Effector memory CD4-positive, alpha-beta T cell (primary cell): ENCODE measurements around the gene PDS5B.

ENCODE experiments used
- DNase-seq, 3 donors: peaks; one replicate each; pipeline ENCODE4 v3.0.0-alpha.2; 2020
- H3K27ac ChIP-seq: 2 replicates; pipeline ENCODE4 v1.7.0; 2013; ENCODE audit warnings: mild to moderate bottlenecking, low read length, moderate library complexity; ENCODE audit not compliant: insufficient read depth, poor library complexity, severe bottlenecking
- H3K27me3 ChIP-seq: replicated peaks from 2 replicates; pipeline ENCODE4 v1.7.0; 2013; ENCODE audit warnings: mild to moderate bottlenecking, low read length; ENCODE audit not compliant: insufficient read depth, control insufficient read depth, poor library complexity, severe bottlenecking
- H3K36me3 ChIP-seq: 2 replicates; pipeline ENCODE4 v1.7.0; 2013; ENCODE audit warnings: mild to moderate bottlenecking, low read length, moderate library complexity; ENCODE audit not compliant: control insufficient read depth, insufficient read depth
- H3K4me1 ChIP-seq: 2 replicates; pipeline ENCODE4 v1.7.0; 2013; ENCODE audit warnings: low read length, mild to moderate bottlenecking; ENCODE audit not compliant: control insufficient read depth, insufficient read depth, poor library complexity, severe bottlenecking
- H3K4me3 ChIP-seq: 2 replicates; pipeline ENCODE4 v1.7.0; 2013; ENCODE audit warnings: low read length, low read depth, mild to moderate bottlenecking; ENCODE audit not compliant: insufficient read depth, poor library complexity, severe bottlenecking
- H3K9me3 ChIP-seq: 2 replicates; pipeline ENCODE4 v1.7.0; 2013; ENCODE audit warnings: mild to moderate bottlenecking, low read length, moderate library complexity; ENCODE audit not compliant: control insufficient read depth
- total RNA-seq, 3 donors: gene quantifications; one replicate each; lab custom pipeline; 2026; lab: John Stamatoyannopoulos, UW

PDS5B gene
- 43.9 to 57.4 (median 54.2) reads per million in 3 donors for total RNA-seq

GRCh38 chr13:32586080-32586900, at the start of gene PDS5B:
Gene PDS5B (plus strand): TSS chr13:32586452. CDS start chr13:32648773, 62,321 bp downstream.
- peak within 1 kb of the TSS; percentile 73 for H3K27ac ChIP-seq
- peaks cover 11% of the 10 kb centered on the region for H3K4me1 ChIP-seq
- peak within 1 kb of the TSS; percentile 87 for H3K4me3 ChIP-seq
- no peaks in the 10 kb centered on the region for H3K9me3 ChIP-seq
- H3K27me3 ChIP-seq: no peaks in the 10 kb centered on the region
- DNase-seq: peak; percentile 93 to 94 (median 94)
- no peaks in the 10 kb centered on the region for H3K36me3 ChIP-seq

GRCh38 chr13:32537580-32538142, 48.6 kb upstream of the PDS5B start:
- peaks cover 18% of the 10 kb centered on the region for H3K4me1 ChIP-seq
- H3K27ac ChIP-seq: peak overlapping the region; percentile 95

GRCh38 chr13:32538143-32538620, 48.1 kb upstream of the PDS5B start:
- Histone ChIP-seq H3K4me3 (peak overlapping the region; percentile 76), H3K36me3 (peaks cover 14% of the 10 kb centered on the region), H3K9me3 (no peaks in the 10 kb centered on the region), H3K27me3 (no peaks in the 10 kb centered on the region), H3K27ac (peak overlapping the region; percentile 95), H3K4me1 (peaks cover 18% of the 10 kb centered on the region)
- DNase-seq: peak in 1 of 3 donors; percentile 27

More at GRCh38 chr13:32537580-32538142, 48.6 kb upstream of the PDS5B start:
- DNase-seq: peak in 2 of 3 donors; percentile 19 to 28
- H3K9me3 ChIP-seq: no peaks in the 10 kb centered on the region
- H3K36me3 ChIP-seq: peaks cover 14% of the 10 kb centered on the region
- peak overlapping the region; percentile 76 for H3K4me3 ChIP-seq
- no peaks in the 10 kb centered on the region for H3K27me3 ChIP-seq

- peak within 1 kb of the TSS; percentile 95 for H3K27ac ChIP-seq
- peak; percentile 80 to 87 (median 84) for DNase-seq
- H3K4me3 ChIP-seq: peak within 1 kb of the TSS; percentile 76
- no peaks in the 10 kb centered on the region for H3K9me3 ChIP-seq
- no peaks in the 10 kb centered on the region for H3K27me3 ChIP-seq
- H3K4me1 ChIP-seq: peaks cover 18% of the 10 kb centered on the region
- H3K36me3 ChIP-seq: peaks cover 11% of the 10 kb centered on the region
Measured at GRCh38 chr13:32538621-32539246, 47.5 kb upstream of the PDS5B start, which contains the start of gene N4BP2L2. Gene N4BP2L2 (minus strand): TSS chr13:32538795. CDS start chr13:32537027, 1,768 bp downstream.

GRCh38 chr13:32542221-32542620, 44.0 kb upstream of the PDS5B start:
- Histone ChIP-seq H3K27ac (no peak overlapping the region), H3K4me1 (peaks cover 3% of the 10 kb centered on the region), H3K4me3 (no peak overlapping the region), H3K27me3 (no peaks in the 10 kb centered on the region), H3K36me3 (no peaks in the 10 kb centered on the region), H3K9me3 (no peaks in the 10 kb centered on the region)
- DNase-seq: no peak

- H3K36me3 ChIP-seq: no peaks in the 10 kb centered on the region
- no peak for DNase-seq
- no peaks in the 10 kb centered on the region for H3K9me3 ChIP-seq
- no peaks in the 10 kb centered on the region for H3K4me1 ChIP-seq
- no peak overlapping the region for H3K4me3 ChIP-seq
- H3K27ac ChIP-seq: no peak overlapping the region
- no peaks in the 10 kb centered on the region for H3K27me3 ChIP-seq
Measured at GRCh38 chr13:32545083-32545482, 41.2 kb upstream of the PDS5B start.

- Histone ChIP-seq H3K27me3 (no peaks in the 10 kb centered on the region), H3K4me1 (no peaks in the 10 kb centered on the region), H3K9me3 (no peaks in the 10 kb centered on the region), H3K4me3 (no peak overlapping the region), H3K36me3 (no peaks in the 10 kb centered on the region), H3K27ac (no peak overlapping the region)
- DNase-seq: no peak
Measured at GRCh38 chr13:32548837-32549236, 37.4 kb upstream of the PDS5B start.

- Histone ChIP-seq H3K27ac (no peak overlapping the region), H3K27me3 (no peaks in the 10 kb centered on the region), H3K4me3 (no peak overlapping the region), H3K9me3 (no peaks in the 10 kb centered on the region), H3K4me1 (no peaks in the 10 kb centered on the region), H3K36me3 (no peaks in the 10 kb centered on the region)
- no peak for DNase-seq
Measured at GRCh38 chr13:32549788-32550187, 36.5 kb upstream of the PDS5B start.

- Histone ChIP-seq H3K4me1 (no peaks in the 10 kb centered on the region), H3K27me3 (no peaks in the 10 kb centered on the region), H3K4me3 (no peak overlapping the region), H3K36me3 (no peaks in the 10 kb centered on the region), H3K27ac (no peak overlapping the region), H3K9me3 (no peaks in the 10 kb centered on the region)
- DNase-seq: no peak
Measured at GRCh38 chr13:32553720-32554119, 32.5 kb upstream of the PDS5B start.
